ENCODE results near the gene PHF20. TPM values are rescaled to one million over a fixed set of nuclear protein-coding genes. Genes with fewer than 3 reads are reported as not detected.

PHF20 gene
- total and polyA plus RNA-seq, 2 donors (not counting 3 experiments of a cell fraction or from before 2014, with no cell fraction given): 25.0 to 45.8 TPM

DNA sequence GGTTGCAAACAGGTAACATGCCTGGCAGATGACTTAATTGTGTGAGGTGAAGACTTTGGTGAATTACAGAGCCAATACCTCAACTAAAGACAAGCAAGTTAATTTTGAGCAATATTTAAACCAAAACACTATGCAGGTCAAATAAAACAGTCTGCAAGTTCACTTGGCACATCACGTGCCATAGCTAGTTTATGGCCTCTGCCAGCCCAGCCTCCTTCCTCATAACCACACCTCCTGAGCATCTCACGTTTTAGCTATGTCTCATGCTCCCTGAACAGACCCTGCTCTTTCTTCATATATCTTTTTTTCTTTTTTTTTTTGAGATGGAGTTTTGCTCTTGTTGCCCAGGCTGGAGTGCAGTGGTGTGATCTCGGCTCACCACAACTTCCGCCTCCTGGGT is 192.1 kb downstream of the PHF20 start:
- Histone ChIP-seq H2AFZ (ENCODE audit: low read depth, low read length) (no peak overlapping the region), H3K27ac (ENCODE audit: insufficient read depth, low read depth, low read length) (no peak overlapping the region), H3K36me3 (ENCODE audit: control insufficient read depth in 2 of 2, extremely low read depth in 1 of 2, insufficient read depth in 2 of 2, low read length in 2 of 2) (no peaks in the 10 kb centered on the region), H3K79me2 (ENCODE audit: control insufficient read depth, insufficient read depth, low read length) (no peaks in the 10 kb centered on the region), H3K4me3 (replicated peaks in 1 of 3; ENCODE audit: insufficient read depth in 1 of 3, low read depth in 1 of 3, low read length in 3 of 3) (no peak overlapping the region), H3K9ac (replicated peaks; ENCODE audit: extremely low read depth, insufficient read depth, low read length) (no peak overlapping the region), H3K4me1 (ENCODE audit: control insufficient read depth, extremely low read depth, insufficient read depth, low read length) (no peaks in the 10 kb centered on the region), H4K20me1 (replicated peaks; ENCODE audit: control insufficient read depth, extremely low read depth, insufficient read depth, low read length) (no peaks in the 10 kb centered on the region), H3K9me3 (replicated peaks; ENCODE audit: control insufficient read depth, insufficient read depth, low read length) (no peaks in the 10 kb centered on the region), H3K27me3 (ENCODE audit: control insufficient read depth in 2 of 2, insufficient read depth in 2 of 2, low read length in 2 of 2) (peaks cover 5 to 9% of the 10 kb centered on the region in 2 experiments), H3K4me2 (ENCODE audit: insufficient read depth, low read length) (no peak overlapping the region), H3K9me1 (replicated peaks; ENCODE audit: control insufficient read depth, extremely low read depth, insufficient read depth, low read length) (no peaks in the 10 kb centered on the region)
- FAIRE-seq: no peak
- POLR2A ChIA-PET: no interaction called here
- DNase-seq (ENCODE audit: low read depth, low spot score): no peak
- no TSS peak for BruUV-seq (replicated peaks)
- CTCF ChIA-PET: interaction anchor here (0.7 kb wide), 1 partner anchor 29 kb away, joined by 4 read pairs; no protein-coding TSS in a partner anchor
- dilution Hi-C loops (cut with MboI; ENCODE audit: extremely low pct_ligation_motif_present, low sequenced_read_pairs): no loop called here
- intact Hi-C loops (cut with micrococcal nuclease): no loop called here
- no peak for TF ChIP-seq EZH2 (IDR thresholded peaks at IDR 0.05; ENCODE audit: borderline replicate concordance, low read depth, low read length, severe bottlenecking)
- TF ChIP-seq, protein P1, sequence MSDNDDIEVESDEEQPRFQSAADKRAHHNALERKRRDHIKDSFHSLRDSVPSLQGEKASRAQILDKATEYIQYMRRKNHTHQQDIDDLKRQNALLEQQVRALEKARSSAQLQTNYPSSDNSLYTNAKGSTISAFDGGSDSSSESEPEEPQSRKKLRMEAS (IDR thresholded peaks at IDR 0.05; ENCODE audit: insufficient read depth, insufficient read length): no peak
- TF ChIP-seq GATA2 (IDR thresholded peaks at IDR 0.05; ENCODE audit: insufficient read depth, insufficient read length, low read depth, low read length): no peak
- TF ChIP-seq MYC (IDR thresholded peaks at IDR 0.05; ENCODE audit: low read depth, low read length): no peak
- no peak for TF ChIP-seq POLR2A (IDR thresholded peaks at IDR 0.05; ENCODE audit: low read depth, low read length)
- no peak for TF ChIP-seq FOS (IDR thresholded peaks at IDR 0.05; ENCODE audit: borderline replicate concordance, insufficient read depth, low read length)
- no peak for TF ChIP-seq POLR2AphosphoS5 (IDR thresholded peaks at IDR 0.05; ENCODE audit: insufficient read depth, low read depth, low read length)
- TF ChIP-seq CTCF (IDR thresholded peaks at IDR 0.05; ENCODE audit: extremely low read depth in 1 of 2, insufficient read depth in 1 of 2, low read depth in 1 of 2, low read length in 2 of 2): no peak
- no peak for TF ChIP-seq JUN (IDR thresholded peaks at IDR 0.05; ENCODE audit: borderline replicate concordance, insufficient read depth, insufficient read length, low read depth)
